Ectodermal cell (in vitro differentiated cells): Measurements from ENCODE around the gene CCNL2.
A peak's percentile ranks its signal among the peaks of the same experiment; 100 is the strongest.

Source experiments
- H3K27ac ChIP-seq: 2 replicates; pipeline ENCODE4 v1.7.0; 2013; ENCODE audit warnings: mild to moderate bottlenecking, low read depth, low read length; ENCODE audit not compliant: insufficient read depth, poor library complexity, severe bottlenecking
- H3K27me3 ChIP-seq: 2 replicates; pipeline ENCODE4 v1.7.0; 2013; ENCODE audit warnings: mild to moderate bottlenecking, low read length; ENCODE audit not compliant: insufficient read depth, control insufficient read depth, poor library complexity, severe bottlenecking
- H3K36me3 ChIP-seq: one replicate; pipeline ENCODE4 v1.7.0; 2013; ENCODE audit warnings: low read length; ENCODE audit not compliant: control insufficient read depth, insufficient read depth
- H3K4me1 ChIP-seq: one replicate; pipeline ENCODE4 v1.7.0; 2013; ENCODE audit warnings: low read length; ENCODE audit not compliant: control insufficient read depth, insufficient read depth
- H3K4me3 ChIP-seq: 2 replicates; pipeline ENCODE4 v1.7.0; 2013; ENCODE audit warnings: low read depth, low read length, control low read depth; ENCODE audit not compliant: insufficient read depth
- H3K9me3 ChIP-seq: 2 replicates; pipeline ENCODE4 v1.7.0; 2013; ENCODE audit warnings: mild to moderate bottlenecking, low read length, moderate library complexity; ENCODE audit not compliant: control insufficient read depth
- WGBS, 2 experiments: methylation state at CpG; one replicate each; pipeline ENCODE4 v1.1.7; 2013; ENCODE audit warnings: missing lambda C conversion rate in 2 of 2; 5-methylcytosine and 5-hydroxymethylcytosine counted together

The CCNL2 gene

GRCh38 chr1:1355416-1355815 lies 43.7 kb downstream of the CCNL2 start:
- Histone ChIP-seq H3K27me3 (no peaks in the 10 kb centered on the region), H3K4me3 (no peak overlapping the region), H3K36me3 (no peaks in the 10 kb centered on the region), H3K4me1 (peaks cover 55% of the 10 kb centered on the region), H3K9me3 (no peaks in the 10 kb centered on the region), H3K27ac (no peak overlapping the region)
- WGBS, 2 experiments: 91 to 95% methylated on average over 44 to 52 of the region's 52 CpGs

GRCh38 chr1:1354271-1355247 lies 44.6 kb downstream of the CCNL2 start:
- 91 to 93% methylated on average over 116 of the region's 116 CpGs for WGBS, 2 experiments
- H3K4me3 ChIP-seq: no peak overlapping the region
- H3K4me1 ChIP-seq: peaks cover 47% of the 10 kb centered on the region
- H3K36me3 ChIP-seq: no peaks in the 10 kb centered on the region
- H3K27me3 ChIP-seq: no peaks in the 10 kb centered on the region
- no peaks in the 10 kb centered on the region for H3K9me3 ChIP-seq
- H3K27ac ChIP-seq: no peak overlapping the region

- H3K4me3 ChIP-seq: no peak overlapping the region
Measured at GRCh38 chr1:1353389-1354151, 45.6 kb downstream of the CCNL2 start.

GRCh38 chr1:1352786-1353388 lies 46.2 kb downstream of the CCNL2 start:
- no peak overlapping the region for H3K4me3 ChIP-seq
- no peak overlapping the region for H3K27ac ChIP-seq
- no peaks in the 10 kb centered on the region for H3K36me3 ChIP-seq
- no peaks in the 10 kb centered on the region for H3K27me3 ChIP-seq
- H3K4me1 ChIP-seq: peaks cover 39% of the 10 kb centered on the region
- no peaks in the 10 kb centered on the region for H3K9me3 ChIP-seq
- WGBS, 2 experiments: 54 to 56% methylated on average over 5 of the region's 5 CpGs

More at GRCh38 chr1:1353389-1354151, 45.6 kb downstream of the CCNL2 start:
- 69 to 71% methylated on average over 28 of the region's 28 CpGs for WGBS, 2 experiments
- H3K9me3 ChIP-seq: no peaks in the 10 kb centered on the region
- H3K36me3 ChIP-seq: no peaks in the 10 kb centered on the region
- peaks cover 37% of the 10 kb centered on the region for H3K4me1 ChIP-seq
- no peaks in the 10 kb centered on the region for H3K27me3 ChIP-seq
- H3K27ac ChIP-seq: no peak overlapping the region

- H3K4me3 ChIP-seq: peak overlapping the region; percentile 25
- H3K9me3 ChIP-seq: no peaks in the 10 kb centered on the region
- WGBS, 2 experiments: 62 to 63% methylated on average over 29 of the region's 29 CpGs
- H3K27ac ChIP-seq: no peak overlapping the region
- peaks cover 35% of the 10 kb centered on the region for H3K4me1 ChIP-seq
- H3K27me3 ChIP-seq: no peaks in the 10 kb centered on the region
- no peaks in the 10 kb centered on the region for H3K36me3 ChIP-seq
Measured at GRCh38 chr1:1351511-1352427, 47.4 kb downstream of the CCNL2 start.

DNA sequence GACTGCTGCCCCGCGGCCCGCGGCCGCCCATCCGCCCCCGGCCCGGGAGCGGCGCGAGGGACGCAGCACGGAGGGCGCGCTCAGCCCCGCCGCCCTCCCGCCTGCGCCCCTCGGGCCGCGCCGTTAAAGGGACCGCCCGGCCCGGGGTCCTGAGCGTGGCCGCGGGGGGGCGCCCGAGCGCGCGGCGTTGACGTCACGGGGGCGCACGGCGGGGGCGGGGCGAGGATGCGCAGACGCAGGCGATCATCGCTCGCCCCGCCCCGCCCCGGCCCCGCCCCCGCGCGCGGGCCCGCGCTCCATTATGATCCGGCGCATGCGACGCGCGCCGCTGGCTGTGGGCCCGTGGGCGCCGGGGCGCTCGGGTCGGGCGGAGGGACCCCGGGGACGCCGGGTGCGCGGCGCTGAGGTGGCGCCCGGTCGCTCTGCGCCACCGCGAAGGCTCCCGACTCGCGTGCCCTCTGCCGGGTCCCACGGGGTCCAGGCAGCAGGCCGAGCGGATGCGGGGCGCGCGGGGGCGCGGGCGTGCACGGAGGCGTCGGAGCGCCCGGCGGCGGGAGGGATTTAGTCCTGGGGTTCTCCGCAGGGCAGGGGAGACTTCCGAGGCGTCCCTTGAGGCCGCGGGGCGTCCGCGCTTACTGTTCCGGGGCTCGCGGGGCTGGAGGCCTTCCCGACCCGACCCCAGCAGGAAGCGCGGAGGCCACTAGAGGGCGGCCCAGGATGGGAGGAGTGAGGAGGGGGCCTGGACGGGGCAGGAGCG lies 49.7 kb downstream of the CCNL2 start, which contains the start of gene DVL1:
TSS of gene DVL1 (minus strand) at position 163 of the 757 bp plus-strand sequence. CDS start 353 bp downstream, outside the sequence.
- Histone ChIP-seq H3K4me3 (peak within 1 kb of the TSS; percentile 68), H3K4me1 (peaks cover 32% of the 10 kb centered on the region), H3K27ac (peak within 1 kb of the TSS; percentile 17), H3K9me3 (no peaks in the 10 kb centered on the region), H3K36me3 (no peaks in the 10 kb centered on the region), H3K27me3 (no peaks in the 10 kb centered on the region)
- WGBS, 2 experiments: 0% methylated on average over 117 of the region's 122 CpGs

GRCh38 chr1:1348420-1349255 lies 50.5 kb downstream of the CCNL2 start:
- no peak overlapping the region for H3K27ac ChIP-seq
- no peaks in the 10 kb centered on the region for H3K36me3 ChIP-seq
- peak overlapping the region; percentile 68 for H3K4me3 ChIP-seq
- H3K4me1 ChIP-seq: peaks cover 26% of the 10 kb centered on the region
- H3K27me3 ChIP-seq: no peaks in the 10 kb centered on the region
- 1% methylated on average over 109 of the region's 109 CpGs for WGBS, 2 experiments
- H3K9me3 ChIP-seq: no peaks in the 10 kb centered on the region

- H3K27ac ChIP-seq: no peak overlapping the region
- WGBS, 2 experiments: 11 to 17% methylated on average over 26 of the region's 26 CpGs
- peak overlapping the region; percentile 68 for H3K4me3 ChIP-seq
Measured at GRCh38 chr1:1347663-1348419, 51.3 kb downstream of the CCNL2 start.

More at GRCh38 chr1:1347663-1348419, 51.3 kb downstream of the CCNL2 start:
- H3K27me3 ChIP-seq: no peaks in the 10 kb centered on the region
- H3K9me3 ChIP-seq: no peaks in the 10 kb centered on the region
- H3K36me3 ChIP-seq: no peaks in the 10 kb centered on the region
- H3K4me1 ChIP-seq: peaks cover 21% of the 10 kb centered on the region
